ENCODE results near the gene DNM3. TPM values are rescaled to one million over a fixed set of nuclear protein-coding genes. Genes with fewer than 3 reads are reported as not detected.

The DNM3 gene
- total and polyA plus RNA-seq, 2 donors (not counting 3 experiments of a cell fraction or from before 2014, with no cell fraction given) = 1.4 to 2.5 TPM

DNA sequence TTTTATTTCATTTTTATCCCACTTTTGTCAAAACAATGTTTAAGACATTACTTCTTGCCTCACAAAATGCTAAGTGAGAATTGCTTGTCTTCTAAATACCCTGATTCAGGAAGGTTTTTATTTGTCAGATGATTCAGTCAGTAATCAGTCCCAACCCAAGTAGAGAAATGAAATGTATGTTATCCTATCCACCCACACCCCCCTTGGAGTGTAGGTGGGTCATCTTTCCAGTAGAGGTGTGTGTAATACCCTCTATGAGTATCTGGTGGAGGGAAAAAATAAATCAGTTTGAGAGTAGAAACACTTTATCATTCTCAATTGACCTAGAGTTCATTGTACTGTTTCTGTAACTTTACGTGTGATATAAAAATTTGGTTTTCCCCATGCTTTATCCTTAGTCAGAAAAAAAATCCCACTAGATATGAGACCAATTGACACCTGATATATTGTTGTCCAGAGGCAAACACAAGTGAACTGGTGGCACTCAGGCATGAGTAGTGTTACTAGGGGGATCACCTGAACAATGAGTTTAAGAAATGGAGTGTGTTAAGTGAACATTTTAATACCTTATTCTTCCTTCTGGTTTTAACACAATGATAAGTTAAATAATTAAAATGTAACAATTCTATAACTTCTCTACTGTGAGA lies 425.4 kb downstream of the DNM3 start:
- no peak for DNase-seq (ENCODE audit: low read depth, low spot score)
- no peaks in the 10 kb centered on the region for H3K9me3 ChIP-seq (replicated peaks; ENCODE audit: control insufficient read depth, insufficient read depth, low read length)
- no peak for FAIRE-seq
- dilution Hi-C loops (cut with MboI; ENCODE audit: extremely low pct_ligation_motif_present, low sequenced_read_pairs) = no loop called here
- no peaks in the 10 kb centered on the region for H3K9me1 ChIP-seq (replicated peaks; ENCODE audit: control insufficient read depth, extremely low read depth, insufficient read depth, low read length)
- BruUV-seq (replicated peaks) = no TSS peak
- no peak overlapping the region for H3K4me3 ChIP-seq (replicated peaks in 1 of 3; ENCODE audit: insufficient read depth in 1 of 3, low read depth in 1 of 3, low read length in 3 of 3)
- H2AFZ ChIP-seq (ENCODE audit: low read depth, low read length) = no peak overlapping the region
- H3K79me2 ChIP-seq (ENCODE audit: control insufficient read depth, insufficient read depth, low read length) = no peaks in the 10 kb centered on the region
- H3K36me3 ChIP-seq (ENCODE audit: control insufficient read depth in 2 of 2, extremely low read depth in 1 of 2, insufficient read depth in 2 of 2, low read length in 2 of 2) = no peaks in the 10 kb centered on the region
- H3K9ac ChIP-seq (replicated peaks; ENCODE audit: extremely low read depth, insufficient read depth, low read length) = no peak overlapping the region
- ChIA-PET POLR2A (interaction anchor here (0.5 kb wide), 1 partner anchor 133 kb away, joined by 3 read pairs; no protein-coding TSS in a partner anchor), CTCF (interaction anchor here (0.9 kb wide), 1 partner anchor 11 kb away, joined by 3 read pairs; no protein-coding TSS in a partner anchor)
- no peaks in the 10 kb centered on the region for H4K20me1 ChIP-seq (replicated peaks; ENCODE audit: control insufficient read depth, extremely low read depth, insufficient read depth, low read length)
- intact Hi-C loops (cut with micrococcal nuclease) = no loop called here
- TF ChIP-seq EZH2 (IDR thresholded peaks at IDR 0.05; ENCODE audit: borderline replicate concordance, low read depth, low read length, severe bottlenecking) (no peak), MAX (IDR thresholded peaks at IDR 0.05; ENCODE audit: insufficient read depth, insufficient read length) (no peak), FOS (IDR thresholded peaks at IDR 0.05; ENCODE audit: borderline replicate concordance, insufficient read depth, low read length) (no peak)
- H3K27me3 ChIP-seq (ENCODE audit: control insufficient read depth in 2 of 2, insufficient read depth in 2 of 2, low read length in 2 of 2) = no peaks in the 10 kb centered on the region
- H3K4me1 ChIP-seq (ENCODE audit: control insufficient read depth, extremely low read depth, insufficient read depth, low read length) = no peaks in the 10 kb centered on the region
- no peak overlapping the region for H3K4me2 ChIP-seq (ENCODE audit: insufficient read depth, low read length)
- H3K27ac ChIP-seq (ENCODE audit: insufficient read depth, low read depth, low read length) = no peak overlapping the region

- Histone ChIP-seq H3K36me3 (ENCODE audit: control insufficient read depth in 2 of 2, extremely low read depth in 1 of 2, insufficient read depth in 2 of 2, low read length in 2 of 2) (no peaks in the 10 kb centered on the region), H3K27me3 (ENCODE audit: control insufficient read depth in 2 of 2, insufficient read depth in 2 of 2, low read length in 2 of 2) (no peaks in the 10 kb centered on the region), H3K9me3 (replicated peaks; ENCODE audit: control insufficient read depth, insufficient read depth, low read length) (no peaks in the 10 kb centered on the region), H4K20me1 (replicated peaks; ENCODE audit: control insufficient read depth, extremely low read depth, insufficient read depth, low read length) (no peaks in the 10 kb centered on the region), H3K79me2 (ENCODE audit: control insufficient read depth, insufficient read depth, low read length) (no peaks in the 10 kb centered on the region), H3K4me2 (ENCODE audit: insufficient read depth, low read length) (no peak overlapping the region), H3K9me1 (replicated peaks; ENCODE audit: control insufficient read depth, extremely low read depth, insufficient read depth, low read length) (no peaks in the 10 kb centered on the region), H3K9ac (replicated peaks; ENCODE audit: extremely low read depth, insufficient read depth, low read length) (no peak overlapping the region), H3K27ac (ENCODE audit: insufficient read depth, low read depth, low read length) (no peak overlapping the region), H3K4me3 (replicated peaks in 1 of 3; ENCODE audit: insufficient read depth in 1 of 3, low read depth in 1 of 3, low read length in 3 of 3) (no peak overlapping the region), H2AFZ (ENCODE audit: low read depth, low read length) (no peak overlapping the region), H3K4me1 (ENCODE audit: control insufficient read depth, extremely low read depth, insufficient read depth, low read length) (no peaks in the 10 kb centered on the region)
- ChIA-PET POLR2A (no interaction called here), CTCF (interaction anchor here (1.1 to 2.6 kb wide), 2 partner anchors 11 to 131 kb away, joined by 3 to 10 read pairs; no protein-coding TSS in a partner anchor)
- no peak for DNase-seq (ENCODE audit: low read depth, low spot score)
- dilution Hi-C loops (cut with MboI; ENCODE audit: extremely low pct_ligation_motif_present, low sequenced_read_pairs) (no loop called here), intact Hi-C loops (cut with micrococcal nuclease) (no loop called here)
- TF ChIP-seq GATA2 (IDR thresholded peaks at IDR 0.05; ENCODE audit: insufficient read depth, insufficient read length, low read depth, low read length) (no peak), FOS (IDR thresholded peaks at IDR 0.05; ENCODE audit: borderline replicate concordance, insufficient read depth, low read length) (no peak), POLR2A (IDR thresholded peaks at IDR 0.05; ENCODE audit: low read depth, low read length) (no peak), JUN (IDR thresholded peaks at IDR 0.05; ENCODE audit: borderline replicate concordance, insufficient read depth, insufficient read length, low read depth) (no peak), POLR2AphosphoS5 (IDR thresholded peaks at IDR 0.05; ENCODE audit: insufficient read depth, low read depth, low read length) (no peak), EZH2 (IDR thresholded peaks at IDR 0.05; ENCODE audit: borderline replicate concordance, low read depth, low read length, severe bottlenecking) (no peak)
- BruUV-seq (replicated peaks) = no TSS peak
- FAIRE-seq = no peak
Measured at GRCh38 chr1:172268237-172268636, 426.9 kb downstream of the DNM3 start.
